Subcutaneous preadipocyte (primary cell): ENCODE data around the gene PAXX. TPM values are rescaled to one million over a fixed set of nuclear protein-coding genes. Genes with fewer than 3 reads are reported as not detected.

ENCODE experiments used
- total RNA-seq: library from RNA; depleted of rRNA; stranded (reverse); fragments of >200 nt; gene quantifications from 2 replicates; pipeline ENCODE4 v1.2.3, GENCODE V29; 2012

PAXX gene
- 13.9 and 14.3 TPM in 2 replicates for total RNA-seq

GRCh38 chr9:136991993-136992818 lies at the start of gene PAXX:
Gene PAXX, plus strand, starts transcription at chr9:136992422. Its CDS starts 22 bp downstream, at chr9:136992444.

GRCh38 chr9:136944519-136945332 lies 47.5 kb upstream of the PAXX start, which contains the start of the genes C8G and FBXW5:
Gene C8G, plus strand, starts transcription at chr9:136945243. Its CDS starts 78 bp downstream, at chr9:136945321.
Gene FBXW5, minus strand, starts transcription at chr9:136944738. Its CDS starts 655 bp downstream, at chr9:136944083.

GRCh38 chr9:136951541-136952320 lies 40.5 kb upstream of the PAXX start, which contains the start of gene LCN12:
Gene LCN12, plus strand, starts transcription at chr9:136952273. Its CDS starts 55 bp downstream, at chr9:136952328.

GRCh38 chr9:136977223-136977622 lies 15.0 kb upstream of the PAXX start, which contains the start of gene PTGDS:
Gene PTGDS, plus strand, starts transcription at chr9:136977504. Its CDS starts 75 bp downstream, at chr9:136977579.

GRCh38 chr9:136982232-136983051 lies 9.8 kb upstream of the PAXX start, which contains the start of gene LCNL1:
Gene LCNL1, plus strand, starts transcription at chr9:136982993. Its CDS starts 594 bp downstream, at chr9:136983587.

GRCh38 chr9:136996361-136997292 lies 4.4 kb downstream of the PAXX start, which contains the start of gene CLIC3:
Gene CLIC3, minus strand, starts transcription at chr9:136996568. Its CDS starts 25 bp downstream, at chr9:136996543.

GRCh38 chr9:137027369-137028262 lies 35.4 kb downstream of the PAXX start, which contains the start of gene ABCA2:
Gene ABCA2, minus strand, starts transcription at chr9:137028237. Its CDS starts 97 bp downstream, at chr9:137028140.

GRCh38 chr9:137031904-137032640 lies 39.9 kb downstream of the PAXX start, which contains the start of gene FUT7:
Gene FUT7, minus strand, starts transcription at chr9:137032088. Its CDS starts 97 bp downstream, at chr9:137031991.

Other genes starting within 250 kb of the PAXX start
- under 0.01 TPM in 1 of 2 replicates, not detected in the other for gene LCN10, start 249.5 kb upstream of the PAXX start, total RNA-seq
- not detected in 2 replicates for gene LCN6, start 243.9 kb upstream of the PAXX start, total RNA-seq
- not detected in 2 replicates for gene LCN8, start 234.2 kb upstream of the PAXX start, total RNA-seq
- not detected in 2 replicates for gene LCN15, start 227.9 kb upstream of the PAXX start, total RNA-seq
- 31.3 and 40.8 TPM in 2 replicates for gene TMEM141, start 201.1 kb upstream of the PAXX start, total RNA-seq
- gene CCDC183, start 196.1 kb upstream of the PAXX start, total RNA-seq, result 0.20 and 0.37 TPM in 2 replicates
- gene RABL6, start 184.5 kb upstream of the PAXX start, total RNA-seq, result 44.5 and 80.5 TPM in 2 replicates
- gene AJM1, start 149.9 kb upstream of the PAXX start, total RNA-seq, result 0.73 and 0.98 TPM in 2 replicates
- gene PHPT1, start 143.0 kb upstream of the PAXX start, total RNA-seq, result 44.0 and 77.5 TPM in 2 replicates
- 0.73 and 1.8 TPM in 2 replicates for gene MAMDC4, start 140.1 kb upstream of the PAXX start, total RNA-seq
- 107 and 187 TPM in 2 replicates for gene EDF1, start 126.1 kb upstream of the PAXX start, total RNA-seq
- 9.2 and 10.8 TPM in 2 replicates for gene TRAF2, start 105.9 kb upstream of the PAXX start, total RNA-seq
- gene FBXW5, start 47.7 kb upstream of the PAXX start, total RNA-seq, result 125 TPM in 2 replicates
- not detected in 2 replicates for gene C8G, start 47.2 kb upstream of the PAXX start, total RNA-seq
- gene LCN12, start 40.1 kb upstream of the PAXX start, total RNA-seq, result not detected in 2 replicates
- 0.59 and 4.8 TPM in 2 replicates for gene PTGDS, start 14.9 kb upstream of the PAXX start, total RNA-seq
- under 0.01 and 0.37 TPM in 2 replicates for gene LCNL1, start 9.4 kb upstream of the PAXX start, total RNA-seq
- 0.20 and 0.73 TPM in 2 replicates for gene CLIC3, start 4.1 kb downstream of the PAXX start, total RNA-seq
- 15.4 and 19.5 TPM in 2 replicates for gene ABCA2, start 35.8 kb downstream of the PAXX start, total RNA-seq
- gene FUT7, start 39.7 kb downstream of the PAXX start, total RNA-seq, result not detected in 2 replicates
- 18.8 and 24.3 TPM in 2 replicates for gene NPDC1, start 53.8 kb downstream of the PAXX start, total RNA-seq
- gene ENTPD2, start 61.6 kb downstream of the PAXX start, total RNA-seq, result not detected in 2 replicates
- gene SAPCD2, start 78.1 kb downstream of the PAXX start, total RNA-seq, result 6.6 and 8.2 TPM in 2 replicates
- gene UAP1L1, start 85.1 kb downstream of the PAXX start, total RNA-seq, result 12.1 and 18.8 TPM in 2 replicates
- 45.5 and 52.2 TPM in 2 replicates for gene MAN1B1, start 94.6 kb downstream of the PAXX start, total RNA-seq
- 77.2 and 112 TPM in 2 replicates for gene DPP7, start 122.3 kb downstream of the PAXX start, total RNA-seq
- gene GRIN1, start 146.7 kb downstream of the PAXX start, total RNA-seq, result not detected in 2 replicates
- gene LRRC26, start 177.6 kb downstream of the PAXX start, total RNA-seq, result not detected in 2 replicates
- gene TMEM210, start 179.6 kb downstream of the PAXX start, total RNA-seq, result 0.20 TPM in 1 of 2 replicates, not detected in the other
- 23.5 and 28.7 TPM in 2 replicates for gene ANAPC2, start 196.1 kb downstream of the PAXX start, total RNA-seq
- gene SSNA1, start 196.3 kb downstream of the PAXX start, total RNA-seq, result 56.1 and 64.7 TPM in 2 replicates
- 6.2 and 11.9 TPM in 2 replicates for gene TPRN, start 208.3 kb downstream of the PAXX start, total RNA-seq
- 32.0 and 34.6 TPM in 2 replicates for gene TMEM203, start 213.2 kb downstream of the PAXX start, total RNA-seq
- 6.2 and 8.4 TPM in 2 replicates for gene NDOR1, start 213.3 kb downstream of the PAXX start, total RNA-seq
- not detected in 2 replicates for gene RNF208, start 229.8 kb downstream of the PAXX start, total RNA-seq
- 0.37 and 0.39 TPM in 2 replicates for gene CYSRT1, start 232.8 kb downstream of the PAXX start, total RNA-seq
- not detected in 2 replicates for gene RNF224, start 235.1 kb downstream of the PAXX start, total RNA-seq
- not detected in 2 replicates for gene SLC34A3, start 238.5 kb downstream of the PAXX start, total RNA-seq
- gene TUBB4B, start 248.9 kb downstream of the PAXX start, total RNA-seq, result 230 and 358 TPM in 2 replicates